ENCODE measurements around the gene LGR6. TPM values are rescaled to one million over a fixed set of nuclear protein-coding genes. Genes with fewer than 3 reads are reported as not detected.

Gene LGR6
- total and polyA plus RNA-seq, 10 of the 15 experiments (the other 5 are each of a cell fraction or from before 2014, with no cell fraction given), result not detected

DNA sequence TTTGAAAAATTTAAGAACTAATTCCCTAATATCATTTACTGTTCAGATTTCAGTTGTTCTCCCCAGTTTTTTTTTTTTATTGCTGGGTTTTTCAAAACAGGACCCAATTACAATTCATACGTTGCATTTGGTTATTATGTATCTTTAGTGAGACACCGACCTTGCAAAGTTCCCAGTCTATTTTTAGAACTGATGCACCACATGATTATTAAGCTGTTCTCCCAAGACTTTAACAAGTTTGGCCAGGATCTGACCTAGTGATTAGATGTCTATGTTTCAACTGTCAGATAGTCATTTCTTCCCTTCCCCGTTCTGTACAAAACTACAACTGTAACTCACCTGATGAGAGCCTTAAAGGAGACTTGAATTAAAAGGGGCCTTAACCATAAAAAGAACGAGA is 140.3 kb downstream of the LGR6 start (continued):
- no peak for TF ChIP-seq MTA2 (IDR thresholded peaks at IDR 0.05; ENCODE audit: low read depth)
- TF ChIP-seq MTA3 (IDR thresholded peaks at IDR 0.05; ENCODE audit: borderline replicate concordance, low read length), result no peak
- no peak for TF ChIP-seq STAT1 (conservative IDR thresholded peaks at IDR 0.05)
- TF ChIP-seq CTCF (IDR thresholded peaks at IDR 0.05 in 2 of 3, conservative IDR thresholded peaks at IDR 0.05 in 1 of 3; ENCODE audit: control insufficient read depth in 2 of 3, extremely low read depth in 1 of 3, insufficient read depth in 1 of 3, low read depth in 3 of 3, low read length in 3 of 3), result no peak
- no peak for TF ChIP-seq JUND (IDR thresholded peaks at IDR 0.05; ENCODE audit: low read depth, low read length)
- no peak for TF ChIP-seq PAX8 (IDR thresholded peaks at IDR 0.05)

- H3K27ac ChIP-seq (ENCODE audit: control insufficient read depth, insufficient read depth), result no peak overlapping the region
- H3K9ac ChIP-seq (ENCODE audit: control insufficient read depth, insufficient read depth, low read length), result no peak overlapping the region; the same call in 1 of the 2 replicates
- WGBS (ENCODE audit: insufficient coverage, insufficient replicate concordance, low lambda C conversion rate, missing lambda C conversion rate), result 49% methylated on average over 4 of the region's 4 CpGs
- in situ Hi-C loops (cut with MboI), result no loop called here
- H3K4me2 ChIP-seq (ENCODE audit: control insufficient read depth, insufficient read depth), result peak overlapping the region; percentile 44
- H3K4me3 ChIP-seq, result 0 out of 2 replicates have a peak overlapping the region, but pooled peaks have one; percentile 4
- no peak for FAIRE-seq
- peaks cover 24% of the 10 kb centered on the region for H3K79me2 ChIP-seq (ENCODE audit: control insufficient read depth, insufficient read depth, low read length)
- H3K36me3 ChIP-seq (ENCODE audit: control insufficient read depth in 2 of 2, insufficient read depth in 2 of 2, low read length in 1 of 2), result no peaks in the 10 kb centered on the region
- POLR2A ChIA-PET, result no interaction called here
- no peak for ATAC-seq
- RAD21 ChIA-PET (ENCODE audit: unreplicated experiment), result interaction anchor here (0.9 to 2.0 kb wide), 5 partner anchors 116 to 376 kb away, joined by 4 to 6 read pairs (median 4); no protein-coding TSS in a partner anchor
- peaks cover 6% of the 10 kb centered on the region; the same call in 1 of the 2 replicates for H3K4me1 ChIP-seq (ENCODE audit: control insufficient read depth, insufficient read depth, low read length)
- SMC1A ChIA-PET (ENCODE audit: uncharacterized antibody, unreplicated experiment), result interaction anchor here (0.6 to 1.4 kb wide), 10 partner anchors 110 to 376 kb away, joined by 3 to 7 read pairs (median 3); no protein-coding TSS in a partner anchor
- H2AFZ ChIP-seq (ENCODE audit: control insufficient read depth, low read depth, low read length), result peak overlapping the region; percentile 81
- DNase-seq (ENCODE audit: low read depth, low spot score), result no peak
- CTCF ChIA-PET, result interaction anchor here (0.6 to 5.4 kb wide), 25 partner anchors 9 to 375 kb away, joined by 3 to 48 read pairs (median 5); partner anchors contain the start of gene LGR6
- no peaks in the 10 kb centered on the region for H3K27me3 ChIP-seq (replicated peaks in 1 of 2; ENCODE audit: control insufficient read depth in 2 of 2, insufficient read depth in 2 of 2, low read length in 1 of 2)
- no peaks in the 10 kb centered on the region for H4K20me1 ChIP-seq (ENCODE audit: control insufficient read depth, insufficient read depth)
- intact Hi-C loops (cut with micrococcal nuclease; ENCODE audit: unreplicated experiment), result loop anchor here (1.0 to 10.0 kb wide), 3 partner anchors 101 to 376 kb away; no protein-coding TSS in a partner anchor
- H3K9me3 ChIP-seq (replicated peaks; ENCODE audit: control insufficient read depth, insufficient read depth, low read length), result no peaks in the 10 kb centered on the region
- BruUV-seq (replicated peaks), result no TSS peak
- TF ChIP-seq YBX1 (IDR thresholded peaks at IDR 0.05) (0 out of 2 replicates have a peak, but pooled peaks have one; percentile 50), IRF3 (IDR thresholded peaks at IDR 0.05) (no peak), SRF (IDR thresholded peaks at IDR 0.05; ENCODE audit: low read depth in 2 of 2, low read length in 2 of 2) (no peak), ZBTB33 (IDR thresholded peaks at IDR 0.05) (no peak), CEBPB (IDR thresholded peaks at IDR 0.05; ENCODE audit: borderline replicate concordance in 1 of 2, low read depth in 2 of 2, low read length in 2 of 2) (no peak), GATAD2B (conservative IDR thresholded peaks at IDR 0.05; ENCODE audit: low read depth) (no peak)
Measured at GRCh38 chr1:202343652-202344349, 150.2 kb downstream of the LGR6 start.
